Measurements from ENCODE around the gene FOXP1. TPM values are rescaled to one million over a fixed set of nuclear protein-coding genes. Genes with fewer than 3 reads are reported as not detected.

Gene FOXP1
- total and polyA plus RNA-seq, 2 of the 13 experiments (the other 11 are each of a cell fraction or from before 2014, with no cell fraction given), result 40.4 to 59.0 TPM

- TF ChIP-seq, protein P1, sequence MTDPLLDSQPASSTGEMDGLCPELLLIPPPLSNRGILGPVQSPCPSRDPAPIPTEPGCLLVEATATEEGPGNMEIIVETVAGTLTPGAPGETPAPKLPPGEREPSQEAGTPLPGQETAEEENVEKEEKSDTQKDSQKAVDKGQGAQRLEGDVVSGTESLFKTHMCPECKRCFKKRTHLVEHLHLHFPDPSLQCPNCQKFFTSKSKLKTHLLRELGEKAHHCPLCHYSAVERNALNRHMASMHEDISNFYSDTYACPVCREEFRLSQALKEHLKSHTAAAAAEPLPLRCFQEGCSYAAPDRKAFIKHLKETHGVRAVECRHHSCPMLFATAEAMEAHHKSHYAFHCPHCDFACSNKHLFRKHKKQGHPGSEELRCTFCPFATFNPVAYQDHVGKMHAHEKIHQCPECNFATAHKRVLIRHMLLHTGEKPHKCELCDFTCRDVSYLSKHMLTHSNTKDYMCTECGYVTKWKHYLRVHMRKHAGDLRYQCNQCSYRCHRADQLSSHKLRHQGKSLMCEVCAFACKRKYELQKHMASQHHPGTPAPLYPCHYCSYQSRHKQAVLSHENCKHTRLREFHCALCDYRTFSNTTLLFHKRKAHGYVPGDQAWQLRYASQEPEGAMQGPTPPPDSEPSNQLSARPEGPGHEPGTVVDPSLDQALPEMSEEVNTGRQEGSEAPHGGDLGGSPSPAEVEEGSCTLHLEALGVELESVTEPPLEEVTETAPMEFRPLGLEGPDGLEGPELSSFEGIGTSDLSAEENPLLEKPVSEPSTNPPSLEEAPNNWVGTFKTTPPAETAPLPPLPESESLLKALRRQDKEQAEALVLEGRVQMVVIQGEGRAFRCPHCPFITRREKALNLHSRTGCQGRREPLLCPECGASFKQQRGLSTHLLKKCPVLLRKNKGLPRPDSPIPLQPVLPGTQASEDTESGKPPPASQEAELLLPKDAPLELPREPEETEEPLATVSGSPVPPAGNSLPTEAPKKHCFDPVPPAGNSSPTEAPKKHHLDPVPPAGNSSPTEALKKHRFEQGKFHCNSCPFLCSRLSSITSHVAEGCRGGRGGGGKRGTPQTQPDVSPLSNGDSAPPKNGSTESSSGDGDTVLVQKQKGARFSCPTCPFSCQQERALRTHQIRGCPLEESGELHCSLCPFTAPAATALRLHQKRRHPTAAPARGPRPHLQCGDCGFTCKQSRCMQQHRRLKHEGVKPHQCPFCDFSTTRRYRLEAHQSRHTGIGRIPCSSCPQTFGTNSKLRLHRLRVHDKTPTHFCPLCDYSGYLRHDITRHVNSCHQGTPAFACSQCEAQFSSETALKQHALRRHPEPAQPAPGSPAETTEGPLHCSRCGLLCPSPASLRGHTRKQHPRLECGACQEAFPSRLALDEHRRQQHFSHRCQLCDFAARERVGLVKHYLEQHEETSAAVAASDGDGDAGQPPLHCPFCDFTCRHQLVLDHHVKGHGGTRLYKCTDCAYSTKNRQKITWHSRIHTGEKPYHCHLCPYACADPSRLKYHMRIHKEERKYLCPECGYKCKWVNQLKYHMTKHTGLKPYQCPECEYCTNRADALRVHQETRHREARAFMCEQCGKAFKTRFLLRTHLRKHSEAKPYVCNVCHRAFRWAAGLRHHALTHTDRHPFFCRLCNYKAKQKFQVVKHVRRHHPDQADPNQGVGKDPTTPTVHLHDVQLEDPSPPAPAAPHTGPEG (CRISPR knock-in tag; IDR thresholded peaks at IDR 0.05), result no peak
- TF ChIP-seq, protein P2, sequence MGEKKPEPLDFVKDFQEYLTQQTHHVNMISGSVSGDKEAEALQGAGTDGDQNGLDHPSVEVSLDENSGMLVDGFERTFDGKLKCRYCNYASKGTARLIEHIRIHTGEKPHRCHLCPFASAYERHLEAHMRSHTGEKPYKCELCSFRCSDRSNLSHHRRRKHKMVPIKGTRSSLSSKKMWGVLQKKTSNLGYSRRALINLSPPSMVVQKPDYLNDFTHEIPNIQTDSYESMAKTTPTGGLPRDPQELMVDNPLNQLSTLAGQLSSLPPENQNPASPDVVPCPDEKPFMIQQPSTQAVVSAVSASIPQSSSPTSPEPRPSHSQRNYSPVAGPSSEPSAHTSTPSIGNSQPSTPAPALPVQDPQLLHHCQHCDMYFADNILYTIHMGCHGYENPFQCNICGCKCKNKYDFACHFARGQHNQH (CRISPR knock-in tag; IDR thresholded peaks at IDR 0.05), result peak; percentile 96
- TF ChIP-seq ZNF101 (CRISPR knock-in tag; IDR thresholded peaks at IDR 0.05; ENCODE audit: borderline replicate concordance, low read depth), result no peak
- TF ChIP-seq, protein P3, sequence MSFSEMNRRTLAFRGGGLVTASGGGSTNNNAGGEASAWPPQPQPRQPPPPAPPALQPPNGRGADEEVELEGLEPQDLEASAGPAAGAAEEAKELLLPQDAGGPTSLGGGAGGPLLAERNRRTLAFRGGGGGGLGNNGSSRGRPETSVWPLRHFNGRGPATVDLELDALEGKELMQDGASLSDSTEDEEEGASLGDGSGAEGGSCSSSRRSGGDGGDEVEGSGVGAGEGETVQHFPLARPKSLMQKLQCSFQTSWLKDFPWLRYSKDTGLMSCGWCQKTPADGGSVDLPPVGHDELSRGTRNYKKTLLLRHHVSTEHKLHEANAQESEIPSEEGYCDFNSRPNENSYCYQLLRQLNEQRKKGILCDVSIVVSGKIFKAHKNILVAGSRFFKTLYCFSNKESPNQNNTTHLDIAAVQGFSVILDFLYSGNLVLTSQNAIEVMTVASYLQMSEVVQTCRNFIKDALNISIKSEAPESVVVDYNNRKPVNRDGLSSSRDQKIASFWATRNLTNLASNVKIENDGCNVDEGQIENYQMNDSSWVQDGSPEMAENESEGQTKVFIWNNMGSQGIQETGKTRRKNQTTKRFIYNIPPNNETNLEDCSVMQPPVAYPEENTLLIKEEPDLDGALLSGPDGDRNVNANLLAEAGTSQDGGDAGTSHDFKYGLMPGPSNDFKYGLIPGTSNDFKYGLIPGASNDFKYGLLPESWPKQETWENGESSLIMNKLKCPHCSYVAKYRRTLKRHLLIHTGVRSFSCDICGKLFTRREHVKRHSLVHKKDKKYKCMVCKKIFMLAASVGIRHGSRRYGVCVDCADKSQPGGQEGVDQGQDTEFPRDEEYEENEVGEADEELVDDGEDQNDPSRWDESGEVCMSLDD (CRISPR knock-in tag; IDR thresholded peaks at IDR 0.05; ENCODE audit: borderline replicate concordance), result no peak
- TF ChIP-seq SNAI1 (CRISPR knock-in tag; IDR thresholded peaks at IDR 0.05; ENCODE audit: borderline replicate concordance), result peak; percentile 66; the same call in 1 of the 2 replicates
- TF ChIP-seq LCORL (IDR thresholded peaks at IDR 0.05), result no peak
- peak; percentile 83 for TF ChIP-seq LCORL (CRISPR knock-in tag; IDR thresholded peaks at IDR 0.05)
- 0 out of 2 replicates have a peak, but pooled peaks have one; percentile 41 for TF ChIP-seq ZNF879 (CRISPR knock-in tag; IDR thresholded peaks at IDR 0.05)
- peak; percentile 97 for TF ChIP-seq HDAC1 (CRISPR knock-in tag; IDR thresholded peaks at IDR 0.05)
- peak; percentile 87; the same call in 1 of the 2 replicates for TF ChIP-seq JUN (CRISPR knock-in tag; IDR thresholded peaks at IDR 0.05)
- TF ChIP-seq DBP (CRISPR knock-in tag; IDR thresholded peaks at IDR 0.05; ENCODE audit: not compliant biosample characterization), result no peak
- peak; percentile 62; the same call in 1 of the 2 replicates for TF ChIP-seq ZNF547 (CRISPR knock-in tag; IDR thresholded peaks at IDR 0.05)
- peak; percentile 93 for TF ChIP-seq SAP130 (CRISPR knock-in tag; IDR thresholded peaks at IDR 0.05; ENCODE audit: low read depth)
- peak; percentile 95 for TF ChIP-seq NCOA2 (CRISPR knock-in tag; IDR thresholded peaks at IDR 0.05)
- TF ChIP-seq, protein P4, sequence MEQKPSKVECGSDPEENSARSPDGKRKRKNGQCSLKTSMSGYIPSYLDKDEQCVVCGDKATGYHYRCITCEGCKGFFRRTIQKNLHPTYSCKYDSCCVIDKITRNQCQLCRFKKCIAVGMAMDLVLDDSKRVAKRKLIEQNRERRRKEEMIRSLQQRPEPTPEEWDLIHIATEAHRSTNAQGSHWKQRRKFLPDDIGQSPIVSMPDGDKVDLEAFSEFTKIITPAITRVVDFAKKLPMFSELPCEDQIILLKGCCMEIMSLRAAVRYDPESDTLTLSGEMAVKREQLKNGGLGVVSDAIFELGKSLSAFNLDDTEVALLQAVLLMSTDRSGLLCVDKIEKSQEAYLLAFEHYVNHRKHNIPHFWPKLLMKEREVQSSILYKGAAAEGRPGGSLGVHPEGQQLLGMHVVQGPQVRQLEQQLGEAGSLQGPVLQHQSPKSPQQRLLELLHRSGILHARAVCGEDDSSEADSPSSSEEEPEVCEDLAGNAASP (CRISPR knock-in tag; IDR thresholded peaks at IDR 0.05; ENCODE audit: borderline replicate concordance), result 0 out of 2 replicates have a peak, but pooled peaks have one; percentile 37
Measured at GRCh38 chr3:71208211-71209095, 375.1 kb downstream of the FOXP1 start (continued).
